DOHH2 (cell line): ENCODE measurements around the gene EVC.
"Not testable (repeated sequence)": the region's sequence is repeated elsewhere in the genome, so short reads cannot be mapped to it uniquely, and the experiment has no call there.

Experiments
- H3F3A ChIP-seq: fragments of 200-600 bp; sonication (generic), shearing (Covaris generic); 2 replicates; pipeline ENCODE4 v1.6.0; 2016; ENCODE audit warnings: antibody characterized with exemption, mild to moderate bottlenecking; ENCODE audit not compliant: control insufficient read depth, insufficient read depth
- H3K27ac ChIP-seq: fragments of 200-600 bp; sonication (generic); 2 replicates; pipeline ENCODE4 v1.5.1; 2014; ENCODE audit warnings: low read depth, mild to moderate bottlenecking, low read length, moderate library complexity
- H3K27me3 ChIP-seq: fragments of 200-600 bp; sonication (generic); 2 replicates; pipeline ENCODE4 v1.6.1; 2014; ENCODE audit warnings: mild to moderate bottlenecking, low read length, mixed read lengths; ENCODE audit not compliant: control insufficient read depth
- H3K36me3 ChIP-seq: fragments of 200-600 bp; sonication (generic); 2 replicates; pipeline ENCODE4 v1.6.1; 2014; ENCODE audit warnings: mild to moderate bottlenecking, low read length, moderate library complexity, mixed read lengths; ENCODE audit not compliant: control insufficient read depth
- H3K4me1 ChIP-seq: fragments of 200-600 bp; sonication (generic); 2 replicates; pipeline ENCODE4 v1.6.1; 2014; ENCODE audit warnings: mild to moderate bottlenecking, low read length, mixed read lengths; ENCODE audit not compliant: control insufficient read depth
- H3K4me2 ChIP-seq: fragments of 200-600 bp; sonication (generic); 2 replicates; pipeline ENCODE4 v1.6.0; 2014; ENCODE audit warnings: mild to moderate bottlenecking, low read length, moderate library complexity
- H3K4me3 ChIP-seq: fragments of 200-600 bp; sonication (generic); 2 replicates; pipeline ENCODE4 v1.5.1; 2014; ENCODE audit warnings: mild to moderate bottlenecking, low read length, mixed read lengths
- H3K79me2 ChIP-seq: fragments of 200-600 bp; sonication (generic); 2 replicates; pipeline ENCODE4 v1.6.1; 2014; ENCODE audit warnings: mild to moderate bottlenecking, low read length, mixed read lengths; ENCODE audit not compliant: control insufficient read depth
- H3K9me2 ChIP-seq: fragments of 200-600 bp; sonication (generic); replicated peaks from 2 replicates; pipeline ENCODE4 v1.6.1; 2014; ENCODE audit warnings: mild to moderate bottlenecking, low read length, mixed read lengths; ENCODE audit not compliant: control insufficient read depth
- H3K9me3 ChIP-seq: fragments of 200-600 bp; sonication (generic); 2 replicates; pipeline ENCODE4 v1.6.1; 2014; ENCODE audit warnings: antibody characterized with exemption, low read length, mixed read lengths; ENCODE audit not compliant: control insufficient read depth, insufficient read depth
- H4K20me1 ChIP-seq: fragments of 200-600 bp; sonication (generic); 2 replicates; pipeline ENCODE4 v1.6.0; 2014; ENCODE audit warnings: low read depth, mild to moderate bottlenecking, antibody characterized with exemption, low read length, moderate library complexity; ENCODE audit not compliant: control insufficient read depth, insufficient read depth
- CTCF ChIP-seq: fragments of 200-600 bp; sonication (generic); IDR thresholded peaks from one replicate; pipeline ENCODE4 v1.5.1; 2014; ENCODE audit warnings: antibody characterized with exemption, mild to moderate bottlenecking, low read depth, low read length; ENCODE audit not compliant: poor library complexity, severe bottlenecking
- EZH2phosphoT487 ChIP-seq: fragments of 200-600 bp; sonication (generic); IDR thresholded peaks from 2 replicates; pipeline ENCODE4 v1.6.1; 2017; ENCODE audit warnings: borderline replicate concordance, mild to moderate bottlenecking, antibody characterized with exemption, low read length, moderate library complexity, mixed read lengths

Gene EVC

DNA sequence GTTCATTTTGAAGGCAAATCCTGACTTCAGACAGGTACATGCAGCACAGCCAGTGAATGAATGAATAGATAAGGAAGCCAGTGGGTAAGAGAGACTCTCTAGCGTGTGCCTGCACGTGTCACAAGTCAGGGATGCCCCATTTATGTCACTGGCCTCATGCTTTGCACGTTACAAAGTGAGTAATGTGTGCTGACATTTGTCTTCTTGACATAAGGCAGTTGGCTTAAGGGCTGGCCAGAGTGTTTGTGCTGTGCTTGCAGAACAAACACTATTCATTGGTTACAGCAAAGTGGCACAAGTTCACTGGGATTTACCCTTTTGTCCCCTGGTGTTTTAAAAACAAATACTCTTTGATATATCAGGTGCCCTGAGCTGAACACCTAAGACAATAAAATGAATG, 125.9 kb downstream of the EVC start:
- no peaks in the 10 kb centered on the region for H3K79me2 ChIP-seq
- no peaks in the 10 kb centered on the region for H4K20me1 ChIP-seq
- H3K4me2 ChIP-seq: no peak overlapping the region
- no peaks in the 10 kb centered on the region for H3K36me3 ChIP-seq
- H3K27me3 ChIP-seq: no peaks in the 10 kb centered on the region
- H3K4me3 ChIP-seq: no peak overlapping the region
- no peaks in the 10 kb centered on the region for H3K4me1 ChIP-seq
- H3K9me2 ChIP-seq: no peaks in the 10 kb centered on the region
- H3K27ac ChIP-seq: no peak overlapping the region
- H3K9me3 ChIP-seq: peaks cover 4% of the 10 kb centered on the region; the same call in 1 of the 2 replicates
- TF ChIP-seq EZH2phosphoT487 (no peak), CTCF (no peak)
- H3F3A ChIP-seq: no peaks in the 10 kb centered on the region

GRCh38 chr4:5837483-5837882, 126.5 kb downstream of the EVC start:
- not testable (repeated sequence) for H3K4me3 ChIP-seq, H3K27ac ChIP-seq, H4K20me1 ChIP-seq, H3K79me2 ChIP-seq, H3K4me1 ChIP-seq, H3F3A ChIP-seq, H3K9me3 ChIP-seq, H3K9me2 ChIP-seq, H3K36me3 ChIP-seq, H3K4me2 ChIP-seq, H3K27me3 ChIP-seq

DNA sequence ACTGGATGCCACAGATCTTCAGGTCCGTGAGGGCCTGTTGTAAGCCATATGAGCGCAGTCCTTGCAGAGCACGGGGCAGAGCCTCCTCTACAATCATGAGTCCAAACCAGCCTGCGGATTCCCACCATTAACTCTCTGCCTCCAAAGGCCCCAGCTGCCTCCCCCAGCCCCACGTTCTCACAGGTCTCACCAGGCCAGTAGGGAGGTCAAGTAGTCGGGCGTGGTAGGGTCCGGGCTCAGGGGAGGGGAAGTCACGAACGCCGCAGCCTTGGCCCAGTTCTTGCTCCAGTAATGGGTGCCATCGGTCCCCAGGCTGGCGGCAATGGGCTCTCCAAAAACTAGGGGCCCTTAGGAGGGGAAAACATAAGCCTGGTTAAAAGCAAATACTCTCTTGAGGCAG, 128.3 kb downstream of the EVC start:
- H3K9me3 ChIP-seq: peaks cover 4% of the 10 kb centered on the region; the same call in 1 of the 2 replicates
- no peaks in the 10 kb centered on the region for H4K20me1 ChIP-seq
- no peak overlapping the region for H3K27ac ChIP-seq
- no peaks in the 10 kb centered on the region for H3K27me3 ChIP-seq
- no peaks in the 10 kb centered on the region for H3K4me1 ChIP-seq
- no peak overlapping the region for H3K4me3 ChIP-seq
- H3F3A ChIP-seq: no peaks in the 10 kb centered on the region
- H3K79me2 ChIP-seq: no peaks in the 10 kb centered on the region
- H3K4me2 ChIP-seq: no peak overlapping the region
- no peaks in the 10 kb centered on the region for H3K9me2 ChIP-seq
- TF ChIP-seq EZH2phosphoT487: no peak
- TF ChIP-seq CTCF: no peak
- no peaks in the 10 kb centered on the region for H3K36me3 ChIP-seq

GRCh38 chr4:5839751-5840674, 129.0 kb downstream of the EVC start:
- H3K9me2 ChIP-seq: no peaks in the 10 kb centered on the region
- no peaks in the 10 kb centered on the region for H3K4me1 ChIP-seq
- no peak overlapping the region for H3K4me3 ChIP-seq
- no peaks in the 10 kb centered on the region for H3F3A ChIP-seq
- no peaks in the 10 kb centered on the region for H3K27me3 ChIP-seq
- H3K79me2 ChIP-seq: no peaks in the 10 kb centered on the region
- no peak overlapping the region for H3K4me2 ChIP-seq
- peaks cover 4% of the 10 kb centered on the region; the same call in 1 of the 2 replicates for H3K9me3 ChIP-seq
- H3K27ac ChIP-seq: no peak overlapping the region
- no peaks in the 10 kb centered on the region for H4K20me1 ChIP-seq
- no peaks in the 10 kb centered on the region for H3K36me3 ChIP-seq
- no peak for TF ChIP-seq CTCF
- TF ChIP-seq EZH2phosphoT487: no peak
